GM23338 (cell line): ENCODE data around the gene TSPAN3. TPM values are rescaled to one million over a fixed set of nuclear protein-coding genes. Genes with fewer than 3 reads are reported as not detected.

Source experiments
- CTCF ChIP-seq, 2 experiments: fragments of 200-600 bp in 1 of 2; sonication (generic) in 1 of 2; conservative IDR thresholded peaks; 2 replicates each; pipeline versions ENCODE4 v1.5.1 to v1.6.1; 2016 to 2017; ENCODE audit warnings: antibody characterized with exemption in 2 of 2, low read depth in 2 of 2, mild to moderate bottlenecking in 2 of 2, moderate library complexity in 1 of 2
- EZH2 ChIP-seq: fragments of 200-600 bp; sonication (generic); IDR thresholded peaks from one replicate; pipeline ENCODE4 v1.8.0; 2017; ENCODE audit warnings: antibody characterized with exemption, mild to moderate bottlenecking, low read depth; ENCODE audit not compliant: unreplicated experiment
- NANOG ChIP-seq: IDR thresholded peaks from 2 replicates; pipeline ENCODE4 v1.6.1; 2016; ENCODE audit warnings: antibody characterized with exemption, borderline replicate concordance
- STAT1 ChIP-seq: IDR thresholded peaks from one replicate; pipeline ENCODE4 v1.6.1; 2016; ENCODE audit warnings: antibody characterized with exemption; ENCODE audit not compliant: unreplicated experiment
- polyA plus RNA-seq: library from polyadenylated mRNA; unstranded; fragments of >200 nt; fragmentation: Nextera tagmentation; extraction: Ambion mirVana; gene quantifications from 2 replicates; pipeline ENCODE4 v1.2.1, GENCODE V29; 2016
- total RNA-seq: library from RNA; depleted of rRNA; stranded (reverse); fragments of >200 nt; shearing (Covaris generic); gene quantifications from 2 replicates; pipeline ENCODE4 v1.2.3, GENCODE V29; 2014
- TF ChIP-seq, protein P1 (sequence below): fragments of 250-450 bp; sonication (Bioruptor Pico); IDR thresholded peaks from 2 replicates; pipeline ENCODE4 v1.5.0; 2020; ENCODE audit warnings: mild to moderate bottlenecking, moderate library complexity
- TF ChIP-seq, protein P2 (sequence below): IDR thresholded peaks from one replicate; pipeline ENCODE4 v1.6.1; 2018; ENCODE audit warnings: antibody characterized with exemption; ENCODE audit not compliant: unreplicated experiment
- TF ChIP-seq, protein P3 (sequence below): IDR thresholded peaks from 2 replicates; pipeline ENCODE4 v1.6.1; 2016; ENCODE audit warnings: antibody characterized with exemption

Gene TSPAN3
- total and polyA plus RNA-seq, 2 experiments from 2014 or later, result 72.5 to 159 TPM

GRCh38 chr15:77009176-77009575, 61.7 kb downstream of the TSPAN3 start (continued):
- TF ChIP-seq, protein P1, sequence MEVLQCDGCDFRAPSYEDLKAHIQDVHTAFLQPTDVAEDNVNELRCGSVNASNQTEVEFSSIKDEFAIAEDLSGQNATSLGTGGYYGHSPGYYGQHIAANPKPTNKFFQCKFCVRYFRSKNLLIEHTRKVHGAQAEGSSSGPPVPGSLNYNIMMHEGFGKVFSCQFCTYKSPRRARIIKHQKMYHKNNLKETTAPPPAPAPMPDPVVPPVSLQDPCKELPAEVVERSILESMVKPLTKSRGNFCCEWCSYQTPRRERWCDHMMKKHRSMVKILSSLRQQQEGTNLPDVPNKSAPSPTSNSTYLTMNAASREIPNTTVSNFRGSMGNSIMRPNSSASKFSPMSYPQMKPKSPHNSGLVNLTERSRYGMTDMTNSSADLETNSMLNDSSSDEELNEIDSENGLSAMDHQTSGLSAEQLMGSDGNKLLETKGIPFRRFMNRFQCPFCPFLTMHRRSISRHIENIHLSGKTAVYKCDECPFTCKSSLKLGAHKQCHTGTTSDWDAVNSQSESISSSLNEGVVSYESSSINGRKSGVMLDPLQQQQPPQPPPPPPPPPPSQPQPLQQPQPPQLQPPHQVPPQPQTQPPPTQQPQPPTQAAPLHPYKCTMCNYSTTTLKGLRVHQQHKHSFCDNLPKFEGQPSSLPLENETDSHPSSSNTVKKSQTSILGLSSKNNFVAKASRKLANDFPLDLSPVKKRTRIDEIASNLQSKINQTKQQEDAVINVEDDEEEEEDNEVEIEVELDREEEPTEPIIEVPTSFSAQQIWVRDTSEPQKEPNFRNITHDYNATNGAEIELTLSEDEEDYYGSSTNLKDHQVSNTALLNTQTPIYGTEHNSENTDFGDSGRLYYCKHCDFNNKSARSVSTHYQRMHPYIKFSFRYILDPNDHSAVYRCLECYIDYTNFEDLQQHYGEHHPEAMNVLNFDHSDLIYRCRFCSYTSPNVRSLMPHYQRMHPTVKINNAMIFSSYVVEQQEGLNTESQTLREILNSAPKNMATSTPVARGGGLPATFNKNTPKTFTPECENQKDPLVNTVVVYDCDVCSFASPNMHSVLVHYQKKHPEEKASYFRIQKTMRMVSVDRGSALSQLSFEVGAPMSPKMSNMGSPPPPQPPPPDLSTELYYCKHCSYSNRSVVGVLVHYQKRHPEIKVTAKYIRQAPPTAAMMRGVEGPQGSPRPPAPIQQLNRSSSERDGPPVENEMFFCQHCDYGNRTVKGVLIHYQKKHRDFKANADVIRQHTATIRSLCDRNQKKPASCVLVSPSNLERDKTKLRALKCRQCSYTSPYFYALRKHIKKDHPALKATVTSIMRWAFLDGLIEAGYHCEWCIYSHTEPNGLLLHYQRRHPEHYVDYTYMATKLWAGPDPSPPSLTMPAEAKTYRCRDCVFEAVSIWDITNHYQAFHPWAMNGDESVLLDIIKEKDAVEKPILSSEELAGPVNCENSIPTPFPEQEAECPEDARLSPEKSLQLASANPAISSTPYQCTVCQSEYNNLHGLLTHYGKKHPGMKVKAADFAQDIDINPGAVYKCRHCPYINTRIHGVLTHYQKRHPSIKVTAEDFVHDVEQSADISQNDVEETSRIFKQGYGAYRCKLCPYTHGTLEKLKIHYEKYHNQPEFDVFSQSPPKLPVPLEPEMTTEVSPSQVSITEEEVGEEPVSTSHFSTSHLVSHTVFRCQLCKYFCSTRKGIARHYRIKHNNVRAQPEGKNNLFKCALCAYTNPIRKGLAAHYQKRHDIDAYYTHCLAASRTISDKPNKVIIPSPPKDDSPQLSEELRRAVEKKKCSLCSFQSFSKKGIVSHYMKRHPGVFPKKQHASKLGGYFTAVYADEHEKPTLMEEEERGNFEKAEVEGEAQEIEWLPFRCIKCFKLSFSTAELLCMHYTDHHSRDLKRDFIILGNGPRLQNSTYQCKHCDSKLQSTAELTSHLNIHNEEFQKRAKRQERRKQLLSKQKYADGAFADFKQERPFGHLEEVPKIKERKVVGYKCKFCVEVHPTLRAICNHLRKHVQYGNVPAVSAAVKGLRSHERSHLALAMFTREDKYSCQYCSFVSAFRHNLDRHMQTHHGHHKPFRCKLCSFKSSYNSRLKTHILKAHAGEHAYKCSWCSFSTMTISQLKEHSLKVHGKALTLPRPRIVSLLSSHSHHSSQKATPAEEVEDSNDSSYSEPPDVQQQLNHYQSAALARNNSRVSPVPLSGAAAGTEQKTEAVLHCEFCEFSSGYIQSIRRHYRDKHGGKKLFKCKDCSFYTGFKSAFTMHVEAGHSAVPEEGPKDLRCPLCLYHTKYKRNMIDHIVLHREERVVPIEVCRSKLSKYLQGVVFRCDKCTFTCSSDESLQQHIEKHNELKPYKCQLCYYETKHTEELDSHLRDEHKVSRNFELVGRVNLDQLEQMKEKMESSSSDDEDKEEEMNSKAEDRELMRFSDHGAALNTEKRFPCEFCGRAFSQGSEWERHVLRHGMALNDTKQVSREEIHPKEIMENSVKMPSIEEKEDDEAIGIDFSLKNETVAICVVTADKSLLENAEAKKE (CRISPR knock-in tag), result no peak
- TF ChIP-seq NANOG (no peak), STAT1 (no peak), EZH2 (no peak), CTCF (conservative IDR thresholded peaks at IDR 0.05; ENCODE audit: low read depth in 2 of 2) (no peak)
- TF ChIP-seq, protein P2, sequence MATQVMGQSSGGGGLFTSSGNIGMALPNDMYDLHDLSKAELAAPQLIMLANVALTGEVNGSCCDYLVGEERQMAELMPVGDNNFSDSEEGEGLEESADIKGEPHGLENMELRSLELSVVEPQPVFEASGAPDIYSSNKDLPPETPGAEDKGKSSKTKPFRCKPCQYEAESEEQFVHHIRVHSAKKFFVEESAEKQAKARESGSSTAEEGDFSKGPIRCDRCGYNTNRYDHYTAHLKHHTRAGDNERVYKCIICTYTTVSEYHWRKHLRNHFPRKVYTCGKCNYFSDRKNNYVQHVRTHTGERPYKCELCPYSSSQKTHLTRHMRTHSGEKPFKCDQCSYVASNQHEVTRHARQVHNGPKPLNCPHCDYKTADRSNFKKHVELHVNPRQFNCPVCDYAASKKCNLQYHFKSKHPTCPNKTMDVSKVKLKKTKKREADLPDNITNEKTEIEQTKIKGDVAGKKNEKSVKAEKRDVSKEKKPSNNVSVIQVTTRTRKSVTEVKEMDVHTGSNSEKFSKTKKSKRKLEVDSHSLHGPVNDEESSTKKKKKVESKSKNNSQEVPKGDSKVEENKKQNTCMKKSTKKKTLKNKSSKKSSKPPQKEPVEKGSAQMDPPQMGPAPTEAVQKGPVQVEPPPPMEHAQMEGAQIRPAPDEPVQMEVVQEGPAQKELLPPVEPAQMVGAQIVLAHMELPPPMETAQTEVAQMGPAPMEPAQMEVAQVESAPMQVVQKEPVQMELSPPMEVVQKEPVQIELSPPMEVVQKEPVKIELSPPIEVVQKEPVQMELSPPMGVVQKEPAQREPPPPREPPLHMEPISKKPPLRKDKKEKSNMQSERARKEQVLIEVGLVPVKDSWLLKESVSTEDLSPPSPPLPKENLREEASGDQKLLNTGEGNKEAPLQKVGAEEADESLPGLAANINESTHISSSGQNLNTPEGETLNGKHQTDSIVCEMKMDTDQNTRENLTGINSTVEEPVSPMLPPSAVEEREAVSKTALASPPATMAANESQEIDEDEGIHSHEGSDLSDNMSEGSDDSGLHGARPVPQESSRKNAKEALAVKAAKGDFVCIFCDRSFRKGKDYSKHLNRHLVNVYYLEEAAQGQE, result no peak
- TF ChIP-seq, protein P3, sequence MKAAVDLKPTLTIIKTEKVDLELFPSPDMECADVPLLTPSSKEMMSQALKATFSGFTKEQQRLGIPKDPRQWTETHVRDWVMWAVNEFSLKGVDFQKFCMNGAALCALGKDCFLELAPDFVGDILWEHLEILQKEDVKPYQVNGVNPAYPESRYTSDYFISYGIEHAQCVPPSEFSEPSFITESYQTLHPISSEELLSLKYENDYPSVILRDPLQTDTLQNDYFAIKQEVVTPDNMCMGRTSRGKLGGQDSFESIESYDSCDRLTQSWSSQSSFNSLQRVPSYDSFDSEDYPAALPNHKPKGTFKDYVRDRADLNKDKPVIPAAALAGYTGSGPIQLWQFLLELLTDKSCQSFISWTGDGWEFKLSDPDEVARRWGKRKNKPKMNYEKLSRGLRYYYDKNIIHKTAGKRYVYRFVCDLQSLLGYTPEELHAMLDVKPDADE, result no peak
